Measurements from ENCODE around the gene SLC45A3.

SLC45A3 gene

GRCh38 chr1:205700865-205701401 lies 20.6 kb upstream of the SLC45A3 start:
- no peak for DNase-seq

GRCh38 chr1:205699416-205699815 lies 19.1 kb upstream of the SLC45A3 start:
- DNase-seq, result no peak

GRCh38 chr1:205698921-205699320 lies 18.6 kb upstream of the SLC45A3 start:
- no peak for DNase-seq

GRCh38 chr1:205693421-205693991 lies 13.2 kb upstream of the SLC45A3 start:
- no peak for DNase-seq

- no peak for DNase-seq
These were observed 12.1 kb upstream of the SLC45A3 start for GRCh38 chr1:205692423-205692822.

- DNase-seq, result no peak
These were observed 9.9 kb upstream of the SLC45A3 start for GRCh38 chr1:205690122-205690756.

GRCh38 chr1:205689479-205689878 lies 9.2 kb upstream of the SLC45A3 start:
- DNase-seq, result no peak

GRCh38 chr1:205688171-205689080 lies 8.1 kb upstream of the SLC45A3 start:
- DNase-seq, result no peak

GRCh38 chr1:205687242-205687641 lies 6.9 kb upstream of the SLC45A3 start:
- DNase-seq, result no peak

GRCh38 chr1:205681364-205681763 lies 1.1 kb upstream of the SLC45A3 start:
- no peak for DNase-seq

GRCh38 chr1:205678286-205679111 lies 1.8 kb downstream of the SLC45A3 start:
- DNase-seq, result no peak

GRCh38 chr1:205677167-205677566 lies 3.1 kb downstream of the SLC45A3 start:
- no peak for DNase-seq

- no peak for DNase-seq
These were observed 3.7 kb downstream of the SLC45A3 start for GRCh38 chr1:205676597-205676996.

GRCh38 chr1:205676002-205676401 lies 4.3 kb downstream of the SLC45A3 start:
- no peak for DNase-seq

GRCh38 chr1:205675247-205675646 lies 5.1 kb downstream of the SLC45A3 start:
- no peak for DNase-seq

GRCh38 chr1:205672970-205673369 lies 7.3 kb downstream of the SLC45A3 start:
- no peak for DNase-seq

- no peak for DNase-seq
These were observed 7.9 kb downstream of the SLC45A3 start for GRCh38 chr1:205672395-205672889.

- no peak for DNase-seq
These were observed 9.5 kb downstream of the SLC45A3 start for GRCh38 chr1:205670611-205671430.

GRCh38 chr1:205670150-205670446 lies 10.2 kb downstream of the SLC45A3 start:
- DNase-seq, result no peak

- DNase-seq, result no peak
These were observed 10.8 kb downstream of the SLC45A3 start for GRCh38 chr1:205669341-205670149.

GRCh38 chr1:205668951-205669340 lies 11.4 kb downstream of the SLC45A3 start:
- DNase-seq, result no peak
